GM19324 (cell line): ENCODE results near the gene CYP8B1.

ENCODE experiments used
- ATAC-seq: cut with Tn5 transposase; IDR thresholded peaks from one replicate; pipeline ENCODE4 v1.9.1; 2021; ENCODE audit warnings: mild to moderate bottlenecking, moderate library complexity; ENCODE audit not compliant: unreplicated experiment, low FRiP score

CYP8B1 gene, protein sequence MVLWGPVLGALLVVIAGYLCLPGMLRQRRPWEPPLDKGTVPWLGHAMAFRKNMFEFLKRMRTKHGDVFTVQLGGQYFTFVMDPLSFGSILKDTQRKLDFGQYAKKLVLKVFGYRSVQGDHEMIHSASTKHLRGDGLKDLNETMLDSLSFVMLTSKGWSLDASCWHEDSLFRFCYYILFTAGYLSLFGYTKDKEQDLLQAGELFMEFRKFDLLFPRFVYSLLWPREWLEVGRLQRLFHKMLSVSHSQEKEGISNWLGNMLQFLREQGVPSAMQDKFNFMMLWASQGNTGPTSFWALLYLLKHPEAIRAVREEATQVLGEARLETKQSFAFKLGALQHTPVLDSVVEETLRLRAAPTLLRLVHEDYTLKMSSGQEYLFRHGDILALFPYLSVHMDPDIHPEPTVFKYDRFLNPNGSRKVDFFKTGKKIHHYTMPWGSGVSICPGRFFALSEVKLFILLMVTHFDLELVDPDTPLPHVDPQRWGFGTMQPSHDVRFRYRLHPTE

DNA sequence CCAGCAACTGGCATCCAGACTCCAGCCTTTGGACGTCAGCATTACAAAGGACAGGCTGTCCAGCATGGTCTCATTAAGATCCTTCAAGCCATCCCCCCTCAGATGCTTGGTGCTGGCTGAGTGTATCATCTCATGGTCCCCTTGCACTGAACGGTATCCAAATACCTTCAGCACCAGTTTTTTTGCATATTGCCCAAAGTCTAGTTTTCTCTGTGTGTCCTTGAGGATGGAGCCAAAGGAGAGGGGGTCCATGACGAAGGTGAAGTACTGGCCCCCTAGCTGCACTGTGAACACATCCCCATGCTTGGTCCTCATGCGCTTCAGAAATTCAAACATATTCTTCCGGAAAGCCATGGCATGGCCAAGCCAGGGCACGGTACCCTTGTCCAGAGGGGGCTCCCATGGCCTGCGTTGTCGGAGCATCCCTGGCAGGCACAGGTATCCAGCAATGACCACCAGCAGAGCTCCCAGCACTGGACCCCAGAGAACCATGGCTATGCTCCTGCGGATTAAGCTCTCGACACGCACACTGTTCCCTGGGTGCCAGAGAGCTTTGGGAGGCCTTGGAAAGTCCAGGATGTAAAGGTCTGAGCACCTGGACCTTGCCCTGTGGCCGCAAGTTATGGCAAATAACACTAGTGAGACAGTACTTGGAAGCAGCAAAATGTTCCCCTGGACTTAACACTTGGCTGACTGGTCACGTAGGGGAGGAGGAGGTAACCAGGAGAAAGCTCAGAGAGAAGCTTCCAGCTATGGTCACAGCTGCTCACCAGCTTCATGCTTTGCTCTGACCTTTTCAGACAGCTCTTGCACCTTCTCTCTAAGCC is at the start of gene CYP8B1:
CYP8B1 (minus strand) TSS at position 555 of the 827 bp plus-strand sequence; CDS start at position 492, 63 bp downstream.
- no peak for ATAC-seq

DNA sequence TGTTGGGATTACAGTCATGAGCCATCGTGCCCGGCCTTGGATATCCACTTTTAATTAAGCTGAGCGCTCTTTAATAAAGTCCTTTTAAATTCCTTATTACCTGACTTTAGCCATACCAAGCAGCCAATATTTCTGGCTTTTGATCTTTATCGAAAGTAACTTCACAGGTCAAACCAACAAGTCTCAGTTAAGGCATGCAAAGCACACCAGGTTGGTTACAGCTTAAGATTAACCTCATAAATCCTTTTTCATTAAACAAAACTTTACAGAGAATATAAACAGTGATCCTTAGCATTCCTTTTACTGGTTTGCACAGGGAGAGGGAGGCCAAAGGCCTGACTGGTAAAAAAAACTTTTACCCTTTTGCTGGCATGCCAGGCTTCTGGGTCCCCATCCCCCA is 47.9 kb upstream of the CYP8B1 start:
- no peak for ATAC-seq

- no peak for ATAC-seq
Measured at GRCh38 chr3:42914771-42915515, 39.3 kb upstream of the CYP8B1 start.

DNA sequence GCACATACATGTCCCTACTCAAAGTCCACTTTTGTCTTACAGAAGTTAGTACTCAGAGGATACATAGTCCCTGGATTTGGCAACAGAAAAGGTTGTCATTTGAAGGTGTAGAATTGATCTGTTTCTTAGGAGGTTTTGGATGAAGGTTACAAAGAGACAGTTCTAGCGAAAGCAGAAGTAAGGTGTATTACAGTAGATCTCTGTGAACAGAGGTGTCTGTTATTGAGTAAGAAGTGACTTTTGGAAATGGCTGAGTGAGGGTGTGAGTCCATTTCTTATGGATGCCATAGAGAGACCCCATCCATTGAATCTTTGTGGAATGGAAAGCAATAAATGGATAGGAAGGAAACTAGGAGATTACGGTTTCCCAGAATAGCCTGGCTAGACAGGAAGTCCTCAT is 35.9 kb upstream of the CYP8B1 start:
- ATAC-seq = no peak

GRCh38 chr3:42908675-42909074 is 33.0 kb upstream of the CYP8B1 start:
- no peak for ATAC-seq

DNA sequence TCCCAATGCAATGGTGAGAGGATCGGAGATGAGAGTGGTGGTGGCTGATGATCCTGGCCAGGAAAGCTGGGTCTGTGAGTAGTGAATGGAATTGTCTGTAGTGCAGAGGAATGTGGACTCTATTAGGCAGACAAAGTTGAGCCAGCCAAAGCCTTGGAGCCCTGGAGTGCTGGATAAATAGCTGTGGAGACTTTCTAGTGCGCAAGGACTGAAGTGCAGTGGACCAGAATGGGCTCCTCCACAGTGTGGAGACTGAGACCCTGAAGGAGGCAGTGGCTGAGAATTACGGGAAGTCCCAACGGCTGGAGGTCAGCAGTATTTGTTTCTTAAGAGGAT is 31.1 kb upstream of the CYP8B1 start:
- ATAC-seq = no peak

- no peak for ATAC-seq
Measured at GRCh38 chr3:42906070-42906847, 30.6 kb upstream of the CYP8B1 start, which contains the start of gene ZNF662. Gene ZNF662, plus strand, starts transcription at chr3:42906142. Its CDS starts 1,973 bp downstream, at chr3:42908115.

GRCh38 chr3:42905740-42906069 is 30.0 kb upstream of the CYP8B1 start:
- no peak for ATAC-seq

GRCh38 chr3:42904076-42904475 is 28.4 kb upstream of the CYP8B1 start:
- ATAC-seq = no peak

- ATAC-seq = no peak
Measured at GRCh38 chr3:42902257-42902656, 26.6 kb upstream of the CYP8B1 start.

DNA sequence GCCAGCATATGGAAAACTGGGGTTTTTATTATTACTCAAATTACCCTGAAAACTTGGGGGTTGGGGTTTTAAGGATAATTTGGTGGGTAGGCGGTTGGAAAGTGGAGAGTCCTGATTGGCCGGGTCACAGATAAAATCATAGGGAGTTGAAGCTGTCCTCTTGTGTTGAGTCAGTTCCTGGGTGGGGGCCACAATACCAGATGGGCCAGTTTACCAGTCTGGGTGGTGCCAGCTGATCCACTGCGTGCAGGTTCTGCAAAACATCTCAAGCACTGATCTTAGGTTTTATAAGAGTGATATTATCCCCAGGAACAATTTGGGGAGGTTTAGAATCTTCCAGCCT is 25.4 kb upstream of the CYP8B1 start:
- no peak for ATAC-seq

- ATAC-seq = no peak
Measured at GRCh38 chr3:42900226-42901072, 24.8 kb upstream of the CYP8B1 start.

GRCh38 chr3:42898896-42899675 is 23.4 kb upstream of the CYP8B1 start:
- ATAC-seq = no peak

DNA sequence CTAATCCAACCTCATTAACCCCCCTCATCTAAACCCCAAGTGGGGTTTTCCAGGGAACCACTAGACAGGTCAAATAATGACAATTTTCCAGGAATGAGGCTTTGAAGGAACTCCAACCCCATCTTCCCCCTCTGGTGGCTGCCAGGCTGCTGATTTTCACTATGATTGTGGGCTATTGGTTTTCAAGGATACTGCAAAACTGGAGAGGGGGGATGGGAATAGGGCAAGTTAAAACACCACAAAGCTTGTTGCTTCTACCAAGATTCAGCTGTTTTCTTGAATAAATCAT is 19.8 kb upstream of the CYP8B1 start:
- ATAC-seq = no peak

DNA sequence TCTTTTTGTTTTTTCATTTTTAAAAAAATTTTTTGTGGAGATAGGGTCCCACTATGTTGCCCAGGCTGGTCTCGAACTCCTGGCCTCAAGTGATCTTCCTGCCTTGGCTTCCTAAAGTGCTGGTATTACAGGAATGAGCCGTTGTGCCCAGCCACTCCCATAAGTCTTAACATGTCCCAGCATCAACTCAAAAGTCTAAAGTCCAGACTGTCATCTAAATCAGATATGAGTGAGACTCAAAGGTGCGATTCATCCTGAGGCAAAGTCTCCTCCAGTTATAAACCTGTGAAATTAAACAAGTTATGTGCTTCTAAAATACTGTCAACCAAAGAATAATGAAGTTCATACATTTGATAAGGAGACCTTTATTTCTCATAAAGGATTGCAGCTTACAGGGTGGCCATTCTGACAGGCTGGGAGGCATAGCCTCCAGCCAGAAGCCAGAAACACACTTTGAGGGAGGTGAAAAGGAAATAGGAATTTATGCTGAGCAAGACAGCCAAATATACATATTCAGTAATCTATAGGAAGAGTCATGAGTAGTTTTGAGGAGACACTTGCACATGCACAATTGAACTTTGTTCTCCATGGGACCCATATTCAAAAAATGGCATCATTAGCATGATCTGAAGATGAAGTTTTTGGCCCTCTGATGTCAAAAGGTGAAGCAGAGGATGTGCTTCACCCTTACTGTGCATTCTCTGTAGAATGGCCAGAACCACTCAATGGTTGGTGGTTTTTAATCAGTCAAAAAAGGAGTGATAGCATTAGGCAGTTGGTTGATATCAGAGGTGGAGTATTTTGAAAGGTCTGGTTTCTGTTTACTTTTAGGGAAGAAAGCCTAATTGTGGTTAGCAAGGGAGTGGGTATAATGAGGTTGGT is 19.3 kb upstream of the CYP8B1 start:
- no peak for ATAC-seq

DNA sequence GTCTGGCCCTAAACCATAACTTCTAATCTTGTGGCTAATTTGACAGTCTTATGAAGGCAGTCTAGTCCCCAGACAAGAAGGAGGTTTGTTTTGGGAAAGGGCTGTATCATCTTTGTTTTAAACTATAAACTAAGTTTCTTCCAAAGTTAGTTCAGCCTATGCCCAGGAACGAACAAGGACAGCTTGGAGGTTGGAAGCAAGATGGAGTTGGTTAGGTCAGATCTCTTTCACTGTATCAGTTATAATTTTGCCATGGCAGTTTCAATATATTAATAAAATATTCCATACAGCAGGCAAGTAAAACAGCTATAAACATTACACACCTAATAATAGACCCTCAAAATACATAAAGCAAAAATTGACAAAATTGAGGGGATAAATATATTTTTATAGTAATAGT is 17.1 kb upstream of the CYP8B1 start:
- ATAC-seq = no peak

- ATAC-seq = no peak
Measured at GRCh38 chr3:42892169-42892568, 16.5 kb upstream of the CYP8B1 start.

DNA sequence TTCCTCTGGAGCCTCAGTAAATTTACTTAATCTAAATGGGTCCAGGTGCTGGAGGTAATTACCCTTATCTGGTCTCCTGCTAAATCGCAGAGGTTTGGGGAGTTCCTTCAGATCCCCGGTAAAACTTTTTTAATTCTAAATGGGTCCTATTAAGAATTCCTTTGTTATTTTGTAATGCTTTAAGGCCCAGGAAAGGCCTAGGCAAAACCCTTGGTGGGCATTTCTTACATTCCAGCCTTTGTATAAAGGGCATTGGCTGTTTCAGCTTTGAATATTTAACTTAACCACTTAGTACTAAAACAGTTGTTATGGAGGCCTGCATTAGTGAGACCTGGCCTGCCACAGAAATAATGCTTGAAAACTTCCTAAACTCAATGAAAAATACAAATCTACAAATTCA is 15.4 kb upstream of the CYP8B1 start:
- no peak for ATAC-seq
